GM12865 (cell line): ENCODE data around the gene STK32B.

Source experiments
- DNase-seq: peaks from one replicate; pipeline ENCODE4 v3.0.0; 2010; ENCODE audit warnings: low read depth
- H3K4me3 ChIP-seq: 2 replicates; pipeline ENCODE4 v1.5.1; 2011; ENCODE audit warnings: mild to moderate bottlenecking, low read depth, low read length, control low read depth
- TF ChIP-seq, protein P1 (sequence below): IDR thresholded peaks from 2 replicates; pipeline ENCODE4 v1.5.1; 2011; ENCODE audit warnings: low read length, control low read depth, low read depth, inconsistent platforms; ENCODE audit not compliant: insufficient read depth; ENCODE audit errors: missing control alignments

STK32B gene

DNA sequence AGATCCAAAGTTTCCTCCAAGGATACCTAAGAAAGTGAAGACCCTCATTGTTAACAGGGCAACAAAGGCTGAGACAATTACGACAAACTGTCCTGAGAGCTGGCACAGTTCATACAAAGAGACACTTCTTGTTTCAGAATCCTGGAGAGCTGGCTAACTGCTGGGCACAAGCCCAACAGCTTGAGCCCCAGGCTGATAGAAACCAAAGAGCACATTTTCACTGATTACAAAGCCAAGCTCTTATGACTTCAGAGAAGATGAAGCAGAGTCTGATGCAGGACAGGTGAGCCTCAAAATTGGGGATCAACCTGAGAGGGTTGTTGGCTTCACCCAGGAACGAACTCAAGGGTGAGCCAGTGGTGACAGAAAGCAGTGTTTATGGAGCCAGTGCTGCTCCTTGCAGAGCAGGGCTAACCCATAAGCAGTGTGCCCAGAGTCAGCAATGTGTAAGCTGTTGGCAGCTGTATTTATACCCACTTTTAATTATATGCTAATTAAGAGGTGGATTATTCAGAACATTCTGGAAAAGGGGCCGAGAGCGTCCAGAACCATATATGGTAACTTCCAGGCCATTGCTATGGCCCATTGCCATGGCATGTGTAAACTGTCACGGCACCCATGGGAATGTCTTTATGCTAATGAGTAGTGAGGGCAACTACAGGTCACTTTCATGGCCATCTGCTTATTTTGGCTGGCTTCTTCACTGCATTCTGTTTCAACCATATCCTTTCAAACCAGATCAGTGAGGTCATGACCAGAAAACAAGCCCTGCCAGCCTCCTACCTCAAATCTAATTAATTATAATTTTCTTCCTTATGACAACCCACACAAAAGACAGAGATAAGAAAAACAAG is 473.4 kb downstream of the STK32B start:
- H3K4me3 ChIP-seq: no peak overlapping the region
- TF ChIP-seq, protein P1, sequence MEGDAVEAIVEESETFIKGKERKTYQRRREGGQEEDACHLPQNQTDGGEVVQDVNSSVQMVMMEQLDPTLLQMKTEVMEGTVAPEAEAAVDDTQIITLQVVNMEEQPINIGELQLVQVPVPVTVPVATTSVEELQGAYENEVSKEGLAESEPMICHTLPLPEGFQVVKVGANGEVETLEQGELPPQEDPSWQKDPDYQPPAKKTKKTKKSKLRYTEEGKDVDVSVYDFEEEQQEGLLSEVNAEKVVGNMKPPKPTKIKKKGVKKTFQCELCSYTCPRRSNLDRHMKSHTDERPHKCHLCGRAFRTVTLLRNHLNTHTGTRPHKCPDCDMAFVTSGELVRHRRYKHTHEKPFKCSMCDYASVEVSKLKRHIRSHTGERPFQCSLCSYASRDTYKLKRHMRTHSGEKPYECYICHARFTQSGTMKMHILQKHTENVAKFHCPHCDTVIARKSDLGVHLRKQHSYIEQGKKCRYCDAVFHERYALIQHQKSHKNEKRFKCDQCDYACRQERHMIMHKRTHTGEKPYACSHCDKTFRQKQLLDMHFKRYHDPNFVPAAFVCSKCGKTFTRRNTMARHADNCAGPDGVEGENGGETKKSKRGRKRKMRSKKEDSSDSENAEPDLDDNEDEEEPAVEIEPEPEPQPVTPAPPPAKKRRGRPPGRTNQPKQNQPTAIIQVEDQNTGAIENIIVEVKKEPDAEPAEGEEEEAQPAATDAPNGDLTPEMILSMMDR: no peak
- DNase-seq: no peak

DNA sequence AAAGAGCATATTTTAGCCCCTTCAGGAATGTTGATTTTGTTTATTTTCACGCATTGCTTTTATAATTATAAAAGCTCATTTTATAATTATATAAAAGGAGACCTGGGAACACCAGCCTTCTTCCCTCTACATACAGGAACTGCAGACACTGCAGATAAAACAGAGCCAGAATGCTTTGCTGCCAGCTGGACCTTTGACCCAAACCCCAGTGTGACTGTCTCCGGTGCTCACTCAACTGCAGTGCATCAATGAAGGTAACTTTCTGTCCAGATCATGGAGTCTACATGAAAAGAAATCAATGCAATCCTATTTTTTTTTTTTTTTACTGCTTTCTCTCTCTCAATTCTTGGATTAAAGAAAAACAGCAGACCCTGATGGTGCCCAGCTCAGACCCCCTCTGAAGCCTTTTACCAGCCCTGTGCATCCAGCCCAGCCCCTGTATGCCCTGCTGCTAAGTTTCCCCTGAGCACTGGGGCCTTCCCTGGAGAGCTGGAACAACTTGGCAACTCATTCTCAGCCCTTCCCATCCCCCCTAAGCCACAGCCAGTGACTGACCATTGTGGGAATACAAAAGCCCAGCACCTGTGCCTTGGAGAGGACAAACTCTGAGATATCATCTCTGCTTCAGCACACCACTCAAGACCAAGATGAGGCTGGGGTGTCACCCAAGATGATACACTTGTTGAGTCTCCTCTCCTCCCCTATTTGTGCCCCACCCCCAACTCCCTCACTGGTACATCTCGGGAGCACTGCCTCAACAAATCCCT is 475.0 kb downstream of the STK32B start:
- TF ChIP-seq, protein P1: no peak
- H3K4me3 ChIP-seq: no peak overlapping the region
- no peak for DNase-seq

DNA sequence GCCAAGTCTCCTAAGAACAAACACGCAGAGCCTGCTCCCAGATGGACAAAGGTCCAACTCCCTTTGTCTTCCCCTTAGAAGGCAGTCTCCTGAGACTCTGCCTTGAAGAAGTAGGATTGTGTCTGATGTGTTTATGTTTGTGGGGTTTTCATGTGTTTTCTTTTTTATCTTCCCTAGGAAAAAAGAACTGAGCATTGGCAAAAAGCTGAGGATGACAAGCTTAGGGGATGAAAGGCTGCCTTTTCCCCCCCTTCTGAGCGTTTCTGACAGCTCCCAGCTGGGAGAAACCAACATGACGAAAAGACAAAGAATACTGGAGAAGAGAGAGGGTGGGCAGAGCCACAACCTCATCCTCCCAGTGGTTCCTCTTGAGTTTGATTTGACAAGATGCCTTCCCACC is 475.9 kb downstream of the STK32B start:
- DNase-seq: no peak
- no peak overlapping the region for H3K4me3 ChIP-seq
- TF ChIP-seq, protein P1: no peak

DNA sequence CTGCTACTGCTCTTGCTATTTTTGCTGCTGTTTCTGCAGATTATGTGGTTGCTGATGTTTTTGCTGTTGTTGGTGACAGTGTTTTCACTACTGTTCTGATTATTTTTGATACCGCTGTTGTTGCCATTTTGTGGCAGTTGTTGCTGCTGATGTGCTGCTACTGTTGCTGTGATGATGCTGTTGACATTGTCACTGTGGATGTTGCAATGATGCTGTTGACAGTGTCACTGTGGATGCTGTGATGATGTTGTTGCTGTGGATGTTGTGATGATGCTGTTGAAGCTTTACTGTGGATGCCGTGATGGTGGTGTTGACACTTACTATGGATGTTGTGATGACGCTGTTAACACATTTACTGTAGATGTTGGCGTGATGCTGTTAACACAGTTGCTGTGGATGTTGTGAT is 476.8 kb downstream of the STK32B start:
- no peak for DNase-seq
- TF ChIP-seq, protein P1: no peak
- no peak overlapping the region for H3K4me3 ChIP-seq

DNA sequence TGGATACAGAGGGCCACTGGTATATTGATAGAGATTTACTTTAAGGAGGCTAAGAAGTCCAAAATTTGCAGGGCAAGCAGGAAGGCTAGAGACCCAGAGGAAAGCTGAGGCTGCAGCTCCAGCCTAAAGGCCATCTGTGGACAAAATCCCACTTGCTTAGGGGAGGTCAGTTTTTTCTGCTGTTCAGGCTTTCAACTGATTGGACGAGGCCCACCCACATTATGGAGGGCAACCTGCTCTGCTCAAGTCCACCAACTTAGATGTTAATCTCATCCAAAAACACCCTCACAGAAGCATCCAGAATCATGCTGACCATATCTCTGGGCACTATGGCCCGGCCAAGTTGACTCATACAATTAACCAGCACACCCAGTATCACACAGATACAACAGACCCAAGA is 480.8 kb downstream of the STK32B start:
- TF ChIP-seq, protein P1: no peak
- DNase-seq: no peak
- no peak overlapping the region for H3K4me3 ChIP-seq

DNA sequence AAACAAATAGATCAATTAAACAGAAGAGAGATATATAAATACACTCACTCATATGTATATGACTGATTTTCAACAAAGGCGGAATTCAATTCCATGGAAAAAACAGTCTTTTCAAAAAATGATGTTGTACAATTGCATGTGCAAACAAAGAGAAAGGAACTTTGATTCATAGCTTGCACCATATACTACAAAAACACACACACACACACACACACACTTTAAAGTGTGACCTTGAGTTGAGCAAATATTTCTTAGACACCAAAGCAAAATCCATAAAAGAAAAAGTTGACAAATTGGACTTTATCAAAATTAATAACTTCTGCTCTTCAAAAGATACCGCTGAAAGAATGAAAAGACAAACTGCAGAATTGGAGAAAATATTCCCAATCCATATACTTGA is 488.3 kb downstream of the STK32B start:
- no peak overlapping the region for H3K4me3 ChIP-seq
- DNase-seq: no peak
- TF ChIP-seq, protein P1: no peak
